Left ventricle myocardium superior (tissue), 1 donor: Measurements from ENCODE around the gene SNX33. TPM values are rescaled to one million over a fixed set of nuclear protein-coding genes. Genes with fewer than 3 reads are reported as not detected.
A peak's percentile ranks its signal among the peaks of the same experiment; 100 is the strongest.
"Not testable (repeated sequence)": the region's sequence is repeated elsewhere in the genome, so short reads cannot be mapped to it uniquely, and the experiment has no call there.

Experiments used
- ATAC-seq: fragments of 200-7000 bp; cut with Tn5 transposase; one replicate; pipeline ENCODE4 v1.9.1; 2020; ENCODE audit warnings: mild to moderate bottlenecking, moderate library complexity
- DNase-seq: peaks from one replicate; pipeline ENCODE4 v3.0.0-alpha.2; 2020
- intact Hi-C: fragments of 100-400 bp; cut with micrococcal nuclease; formaldehyde crosslinking; loops from one replicate; pipeline ENCODE4 v1.11.0; 2022
- total RNA-seq: library from RNA; stranded (reverse); fragmentation: NEBNext Ultra II Directional; extraction: Animal tissue kit (Norgen Biotek cat#: 25700); gene quantifications from one replicate; pipeline ENCODE4 v1.2.1, GENCODE V29; 2021
- donor health status: DM: no; HTN: yes; CAD: no; lungs with severe emphysema.

SNX33 gene
- total RNA-seq, 1 donor from 2014 or later, result 12.0 TPM

DNA sequence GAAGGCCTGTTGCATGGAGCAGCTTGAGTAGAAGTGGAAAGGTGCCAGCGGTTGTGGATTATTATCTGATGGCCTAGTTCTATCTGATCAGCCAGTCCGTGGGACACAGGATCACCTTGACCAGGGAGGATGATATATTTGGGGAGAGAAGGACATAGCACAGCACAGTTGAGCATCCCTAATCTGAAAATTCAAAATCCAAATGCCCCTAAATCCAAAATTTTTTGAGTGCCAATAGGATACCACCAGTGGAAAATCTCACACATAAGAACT is 58.9 kb downstream of the SNX33 start:
- no peak for ATAC-seq
- intact Hi-C loops, result no loop called here
- DNase-seq, result no peak

DNA sequence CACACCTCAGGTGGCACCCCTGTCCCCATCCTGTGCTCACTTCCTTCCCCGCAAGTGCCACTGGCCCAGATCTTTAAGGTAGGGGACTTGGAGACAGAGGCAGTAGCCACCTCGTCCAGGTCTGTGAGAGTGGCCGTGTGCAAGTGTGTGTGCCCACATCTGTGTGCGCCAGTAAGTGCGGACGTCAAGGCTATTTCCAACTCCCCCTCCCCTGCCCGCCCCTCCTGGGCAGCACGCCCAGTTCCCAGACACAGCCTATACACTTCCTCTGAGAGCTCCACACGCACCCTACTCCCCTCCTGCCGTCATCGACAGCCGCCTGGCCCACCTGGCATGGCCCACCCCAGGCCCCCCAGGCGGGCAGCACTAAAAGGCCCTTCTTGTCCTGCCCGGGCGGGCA is 61.7 kb downstream of the SNX33 start:
- peak; percentile 87 for DNase-seq
- ATAC-seq, result peak; percentile 76
- intact Hi-C loops, result not testable (repeated sequence)

DNA sequence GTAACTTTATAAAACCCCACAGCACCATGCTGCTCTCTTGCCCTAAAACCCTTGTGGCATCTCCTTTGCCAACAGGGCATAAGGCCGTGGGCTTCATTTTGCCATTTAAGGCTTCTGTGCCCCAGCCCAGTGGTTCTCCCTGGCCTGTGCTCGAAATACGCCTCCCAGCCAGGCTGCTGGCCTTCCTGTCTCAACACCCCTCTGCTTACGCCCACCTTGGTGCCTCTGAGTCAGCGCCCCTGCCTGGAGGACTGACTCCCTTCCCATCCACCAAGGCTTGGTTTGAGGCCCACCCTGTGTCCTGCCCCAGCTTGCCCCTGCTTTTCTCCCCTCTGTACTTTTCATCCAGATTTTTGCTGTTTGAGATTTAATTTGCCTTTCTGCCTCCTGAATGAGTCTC is 63.2 kb downstream of the SNX33 start:
- ATAC-seq, intact Hi-C loops, DNase-seq: not testable (repeated sequence)

DNA sequence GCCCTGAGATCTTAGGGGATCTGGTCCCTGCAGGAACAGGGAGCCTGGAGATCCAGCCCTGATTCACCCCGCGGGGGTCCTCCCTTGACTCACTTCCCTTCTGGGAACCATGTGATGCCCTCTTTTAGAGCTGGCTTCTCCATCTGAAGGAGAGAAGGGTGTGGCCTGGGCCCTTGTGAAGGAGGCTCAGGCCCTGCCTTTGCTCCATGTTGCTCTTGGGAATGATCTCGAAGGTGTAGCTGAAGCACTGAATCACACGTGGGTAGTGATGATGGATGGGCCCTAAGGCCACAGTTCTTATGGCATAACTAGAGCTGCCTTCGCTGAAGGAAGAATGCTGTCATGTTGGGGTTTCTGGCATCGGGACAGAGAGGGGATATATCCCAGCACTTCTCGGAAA is 63.8 kb downstream of the SNX33 start:
- DNase-seq, intact Hi-C loops, ATAC-seq: not testable (repeated sequence)

Other genes starting within 250 kb of the SNX33 start
- 28.3 TPM for gene SIN3A, start 196.2 kb upstream of the SNX33 start, total RNA-seq
- 6.6 TPM for gene PTPN9, start 68.6 kb upstream of the SNX33 start, total RNA-seq
- gene SNUPN, start 22.2 kb upstream of the SNX33 start, total RNA-seq, result 18.1 TPM
- 45.3 TPM for gene IMP3, start 7.7 kb upstream of the SNX33 start, total RNA-seq
- 5.2 TPM for gene CSPG4, start 64.9 kb downstream of the SNX33 start, total RNA-seq
- gene UBE2Q2, start 195.5 kb downstream of the SNX33 start, total RNA-seq, result 21.2 TPM